Adrenal gland (tissue), 12 donors: Measurements from ENCODE around the gene MAD1L1. TPM values are rescaled to one million over a fixed set of nuclear protein-coding genes. Genes with fewer than 3 reads are reported as not detected.

Experiments used
- DNase-seq, 7 donors: peaks; one replicate each; pipeline ENCODE4 v3.0.0-alpha.2; 2019 to 2020
- H3K27ac ChIP-seq, 5 donors: fragments of 200-600 bp; sonication (generic) in 4 of 5; 1 replicate in 3 of 5; 2 replicates in 2 of 5; pipeline versions ENCODE4 v1.5.1 to v1.8.0; 2016 to 2020; ENCODE audit warnings: mild to moderate bottlenecking in 1 of 5
- H3K27me3 ChIP-seq: fragments of 200-600 bp; 2 replicates; pipeline ENCODE4 v1.8.0; 2021
- H3K36me3 ChIP-seq, 2 donors: fragments of 200-600 bp; replicated peaks in 1 of 2; 1 replicate in 1 of 2; 2 replicates in 1 of 2; pipeline versions ENCODE4 v1.5.1 to v1.8.0; 2018 to 2022
- H3K4me1 ChIP-seq, 2 donors: fragments of 200-600 bp; replicated peaks in 1 of 2; 1 replicate in 1 of 2; 2 replicates in 1 of 2; pipeline versions ENCODE4 v1.5.1 to v1.8.0; 2018 to 2021
- H3K4me3 ChIP-seq, 4 donors: fragments of 200-600 bp; sonication (generic) in 3 of 4; one replicate each; pipeline ENCODE4 v1.5.1; 2016 to 2018
- H3K9me3 ChIP-seq, 3 donors: fragments of 200-600 bp; sonication (generic) in 1 of 3; replicated peaks in 1 of 3; 1 replicate in 2 of 3; 2 replicates in 1 of 3; pipeline versions ENCODE4 v1.5.1 to v1.8.0; 2016 to 2021
- POLR2A ChIP-seq, 2 donors: fragments of 450-650 bp; IDR thresholded peaks; one replicate each; pipeline ENCODE4 v1.6.1; 2017; ENCODE audit warnings: antibody characterized with exemption in 2 of 2, mild to moderate bottlenecking in 2 of 2, moderate library complexity in 1 of 2
- WGBS, 4 donors: extraction: QIAGEN DNeasy Blood & Tissue Kit in 2 of 4; methylation state at CpG; one replicate each; pipeline versions ENCODE4 v1.1.5 to v1.1.7; 2013 to 2017; 5-methylcytosine and 5-hydroxymethylcytosine counted together
- intact Hi-C, 2 donors: fragments of 100-400 bp; cut with DNase I; formaldehyde crosslinking; loops; one replicate each; pipeline versions ENCODE4 v1.14.1 to v1.15.0; 2022 to 2023
- polyA plus RNA-seq, 3 donors: library from polyadenylated mRNA; stranded (reverse); fragments of 200-250 nt in 2 of 3; fragments of 350-450 nt in 1 of 3; fragmentation: Illumina TruSeq in 1 of 3; extraction: RNeasy Lipid Tissue Mini Kit (QIAGEN cat#74804) in 1 of 3; gene quantifications; one replicate each; pipeline ENCODE4 v1.2.3, GENCODE V29; 2013 to 2014
- total RNA-seq, 9 donors: library from RNA; depleted of rRNA in 4 of 9; stranded (reverse); fragments of >200 nt in 4 of 9; fragments of 120-200 nt in 1 of 9; fragmentation: NEBNext Ultra II Directional in 1 of 9; extraction: Animal tissue kit (Norgen Biotek cat#: 25700) in 1 of 9; gene quantifications; one replicate each; pipeline versions ENCODE4 v1.1.0 to v1.2.4, GENCODE V29; 2013 to 2023
- TF ChIP-seq, protein P1 (sequence below), 6 experiments: fragments of 450-650 bp in 4 of 6; fragments of 200-600 bp in 2 of 6; sonication (generic) in 1 of 6; IDR thresholded peaks; 1 replicate in 5 of 6; 2 replicates in 1 of 6; pipeline versions ENCODE4 v1.5.1 to v1.8.0; 2016 to 2021; ENCODE audit warnings: antibody characterized with exemption in 6 of 6, mild to moderate bottlenecking in 2 of 6, moderate library complexity in 1 of 6
- donor health status: healthy with polysubstance abuse.
- donor health status: Bipolar disorder and iron deficiency.
- donor health status: DM: yes; HTN: yes; CAD: no.
- donor health status: DM: no; HTN: no; CAD: no.
- donor health status: DM: no; HTN: no; CAD: no.
- donor health status: DM: yes; HTN: yes; CAD: no.

Gene MAD1L1
- total and polyA plus RNA-seq, 12 donors, result 6.7 to 87.7 (median 28.9) TPM

DNA sequence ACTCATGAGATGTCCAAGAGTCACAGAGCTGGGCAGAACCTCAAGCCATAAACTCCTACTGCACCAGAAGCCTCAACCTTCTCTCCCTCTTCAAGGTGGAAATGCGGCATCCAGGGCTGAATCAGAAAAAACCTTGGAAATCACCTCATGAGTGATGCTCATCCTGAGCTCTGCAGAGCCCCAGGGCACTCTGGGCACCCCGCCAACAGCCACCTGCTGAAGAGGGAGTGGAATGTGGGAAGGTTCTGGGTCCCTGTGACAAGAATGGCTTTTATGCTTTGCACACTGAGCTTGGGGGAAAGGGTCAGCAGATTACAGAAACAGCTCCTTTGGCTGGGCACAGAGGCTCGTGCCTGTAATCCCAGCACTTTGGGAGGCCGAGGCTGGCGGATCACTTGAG, 28.1 kb upstream of the MAD1L1 start:
- Histone ChIP-seq H3K4me1 (no peaks in the 10 kb centered on the region), H3K27me3 (no peaks in the 10 kb centered on the region), H3K36me3 (peaks cover 0 to 13% of the 10 kb centered on the region in 2 donors), H3K4me3 (no peak overlapping the region), H3K9me3 (no peaks in the 10 kb centered on the region), H3K27ac (no peak overlapping the region)
- intact Hi-C loops, result no loop called here
- WGBS, 4 donors, result 88 to 93% (median 88%) methylated on average over 5 of the region's 5 CpGs; no CpG with 5 or more reads in 1 of the 4 donors
- peak in 2 of 7 donors; percentile 45 to 81 for DNase-seq
- no peak for TF ChIP-seq POLR2A (IDR thresholded peaks at IDR 0.05)

DNA sequence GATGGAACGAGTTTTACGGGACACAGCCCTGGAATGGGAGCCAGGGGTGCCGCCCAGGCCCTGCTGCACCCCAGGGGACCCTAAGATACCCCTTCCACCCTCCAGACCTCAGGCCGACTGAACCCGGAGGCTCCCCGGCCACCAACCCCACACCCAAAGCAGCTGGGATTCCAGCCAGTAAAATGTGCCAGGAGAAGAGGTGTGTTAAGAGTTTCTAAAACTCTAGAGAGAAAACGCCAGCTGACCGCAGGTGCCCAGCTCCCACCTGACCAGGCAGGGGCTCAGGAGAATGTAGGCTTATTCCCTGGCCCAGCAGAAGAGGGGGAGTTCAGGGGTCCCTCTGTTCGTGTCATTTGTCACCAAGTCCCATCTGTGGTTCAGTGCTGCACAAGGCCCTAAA, 26.7 kb upstream of the MAD1L1 start:
- Histone ChIP-seq H3K27me3 (no peaks in the 10 kb centered on the region), H3K36me3 (peaks cover 0 to 13% of the 10 kb centered on the region in 2 donors), H3K27ac (no peak overlapping the region), H3K9me3 (no peaks in the 10 kb centered on the region), H3K4me3 (no peak overlapping the region), H3K4me1 (no peaks in the 10 kb centered on the region)
- intact Hi-C loops, result loop anchor here in 1 of 2 donors (10.0 kb wide), 1 partner anchor 45 kb away; no protein-coding TSS in a partner anchor
- WGBS, 4 donors, result 83 to 93% (median 91%) methylated on average over 5 to 9 of the region's 9 CpGs
- TF ChIP-seq, protein P1, sequence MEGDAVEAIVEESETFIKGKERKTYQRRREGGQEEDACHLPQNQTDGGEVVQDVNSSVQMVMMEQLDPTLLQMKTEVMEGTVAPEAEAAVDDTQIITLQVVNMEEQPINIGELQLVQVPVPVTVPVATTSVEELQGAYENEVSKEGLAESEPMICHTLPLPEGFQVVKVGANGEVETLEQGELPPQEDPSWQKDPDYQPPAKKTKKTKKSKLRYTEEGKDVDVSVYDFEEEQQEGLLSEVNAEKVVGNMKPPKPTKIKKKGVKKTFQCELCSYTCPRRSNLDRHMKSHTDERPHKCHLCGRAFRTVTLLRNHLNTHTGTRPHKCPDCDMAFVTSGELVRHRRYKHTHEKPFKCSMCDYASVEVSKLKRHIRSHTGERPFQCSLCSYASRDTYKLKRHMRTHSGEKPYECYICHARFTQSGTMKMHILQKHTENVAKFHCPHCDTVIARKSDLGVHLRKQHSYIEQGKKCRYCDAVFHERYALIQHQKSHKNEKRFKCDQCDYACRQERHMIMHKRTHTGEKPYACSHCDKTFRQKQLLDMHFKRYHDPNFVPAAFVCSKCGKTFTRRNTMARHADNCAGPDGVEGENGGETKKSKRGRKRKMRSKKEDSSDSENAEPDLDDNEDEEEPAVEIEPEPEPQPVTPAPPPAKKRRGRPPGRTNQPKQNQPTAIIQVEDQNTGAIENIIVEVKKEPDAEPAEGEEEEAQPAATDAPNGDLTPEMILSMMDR (IDR thresholded peaks at IDR 0.05), result no peak
- no peak for TF ChIP-seq POLR2A (IDR thresholded peaks at IDR 0.05)
- no peak for DNase-seq

DNA sequence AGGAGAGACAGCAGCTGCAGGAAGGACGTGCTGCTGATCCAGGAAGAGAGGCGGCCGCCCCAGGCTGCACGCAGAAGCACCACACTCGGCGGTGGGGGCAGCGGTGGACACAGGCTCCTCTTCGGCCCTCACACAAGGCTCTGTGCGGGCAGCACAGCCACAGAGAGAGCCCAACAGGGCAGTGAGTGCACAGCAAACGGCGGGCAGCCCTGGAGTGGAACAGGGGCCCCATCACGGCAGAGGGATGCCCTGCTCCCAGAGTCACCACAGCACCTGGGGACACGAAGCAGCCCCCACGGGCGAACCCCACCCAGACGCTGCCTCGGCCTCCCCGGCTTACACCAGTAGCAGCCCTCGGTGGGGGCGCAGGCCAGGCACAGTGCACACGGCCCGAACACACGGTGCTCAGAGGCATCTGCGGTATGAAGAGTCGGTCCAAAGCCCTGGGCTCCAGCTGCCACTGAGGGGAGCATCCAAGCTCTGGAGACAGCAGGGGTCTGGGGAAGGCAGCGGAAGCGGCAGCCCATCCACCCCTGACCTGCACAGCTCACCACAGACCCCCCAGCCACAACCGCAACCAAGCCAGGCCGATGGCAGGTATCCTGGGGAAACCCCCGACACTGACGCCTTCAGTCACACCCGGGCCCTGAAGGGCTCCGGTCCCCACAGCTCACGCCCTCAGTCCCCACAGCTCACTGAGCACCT, 26.1 kb upstream of the MAD1L1 start:
- 91 to 96% (median 94%) methylated on average over 13 to 34 of the region's 34 CpGs for WGBS, 4 donors
- intact Hi-C loops, result loop anchor here in 1 of 2 donors (10.0 kb wide), 1 partner anchor 46 kb away; no protein-coding TSS in a partner anchor
- Histone ChIP-seq H3K36me3 (peaks cover 0 to 13% of the 10 kb centered on the region in 2 donors), H3K4me1 (no peaks in the 10 kb centered on the region), H3K4me3 (no peak overlapping the region), H3K9me3 (no peaks in the 10 kb centered on the region), H3K27me3 (no peaks in the 10 kb centered on the region), H3K27ac (no peak overlapping the region)
- DNase-seq, result no peak
- no peak for TF ChIP-seq POLR2A (IDR thresholded peaks at IDR 0.05)
- TF ChIP-seq, protein P1 (IDR thresholded peaks at IDR 0.05), result no peak

DNA sequence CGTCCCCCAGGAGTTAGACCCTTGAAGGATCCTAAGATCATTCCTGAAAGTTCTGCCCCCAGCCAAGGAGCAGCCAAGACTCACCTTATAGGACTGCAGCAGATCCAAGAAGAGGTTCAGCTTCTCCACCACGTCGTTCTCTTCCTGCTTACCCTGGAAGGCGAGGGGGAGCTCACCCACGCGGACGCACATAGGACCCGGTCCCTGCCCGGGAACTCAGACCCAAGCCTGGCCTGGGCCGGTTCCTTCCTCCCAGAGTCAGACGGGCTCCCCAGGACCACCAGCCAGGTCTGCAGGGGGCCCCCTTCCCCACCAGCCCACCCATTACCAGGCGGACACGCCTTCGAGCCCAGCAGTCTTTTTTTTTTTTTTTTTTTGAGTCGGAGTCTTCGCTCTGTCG, 24.9 kb upstream of the MAD1L1 start:
- no peaks in the 10 kb centered on the region for H3K27me3 ChIP-seq
- intact Hi-C loops, result loop anchor here in 1 of 2 donors (10.0 kb wide), 1 partner anchor 47 kb away; no protein-coding TSS in a partner anchor
- TF ChIP-seq, protein P1 (IDR thresholded peaks at IDR 0.05), result no peak
- no peak for TF ChIP-seq POLR2A (IDR thresholded peaks at IDR 0.05)
- no peak overlapping the region for H3K27ac ChIP-seq
- 91 to 98% (median 96%) methylated on average over 12 to 17 of the region's 17 CpGs for WGBS, 4 donors
- peaks cover 0 to 13% of the 10 kb centered on the region in 2 donors for H3K36me3 ChIP-seq
- H3K9me3 ChIP-seq, result no peaks in the 10 kb centered on the region
- no peak overlapping the region for H3K4me3 ChIP-seq
- H3K4me1 ChIP-seq, result no peaks in the 10 kb centered on the region
- no peak for DNase-seq
